Colonic mucosa (tissue), 4 donors: ENCODE data around the gene PRKCE. TPM values are rescaled to one million over a fixed set of nuclear protein-coding genes. Genes with fewer than 3 reads are reported as not detected.

Experiments
- DNase-seq: peaks from one replicate; pipeline ENCODE4 v3.0.0-alpha.2; 2020
- H3K27ac ChIP-seq: fragments of 200-600 bp; one replicate; pipeline ENCODE4 v1.8.0; 2021
- H3K27me3 ChIP-seq: fragments of 200-600 bp; one replicate; pipeline ENCODE4 v1.8.0; 2021
- H3K36me3 ChIP-seq: fragments of 200-600 bp; one replicate; pipeline ENCODE4 v1.8.0; 2021
- H3K4me1 ChIP-seq: fragments of 200-600 bp; one replicate; pipeline ENCODE4 v1.8.0; 2021; ENCODE audit warnings: mild to moderate bottlenecking
- H3K4me3 ChIP-seq: fragments of 200-600 bp; one replicate; pipeline ENCODE4 v1.8.0; 2021
- H3K9ac ChIP-seq, 2 donors: one replicate each; pipeline ENCODE4 v1.7.0; 2013; ENCODE audit warnings: control low read depth in 2 of 2, low read depth in 2 of 2, low read length in 2 of 2
- H3K9me3 ChIP-seq: fragments of 200-600 bp; one replicate; pipeline ENCODE4 v1.8.0; 2021
- CTCF ChIP-seq: fragments of 200-600 bp; IDR thresholded peaks from one replicate; pipeline ENCODE4 v1.8.0; 2022; ENCODE audit warnings: antibody characterized with exemption, mild to moderate bottlenecking
- intact Hi-C: fragments of 100-400 bp; cut with DNase I; formaldehyde crosslinking; loops from one replicate; pipeline ENCODE4 v1.14.1; 2022
- total RNA-seq, 2 donors: library from RNA; stranded (reverse); fragmentation: NEBNext Ultra II Directional in 1 of 2; extraction: Animal tissue kit (Norgen Biotek cat#: 25700) in 1 of 2; gene quantifications; one replicate each; pipeline ENCODE4 v1.2.1, GENCODE V29; 2021
- donor health status: healthy.
- donor health status: DM: no; HTN: no; CAD: no.
- donor health status: DM: no; HTN: no; CAD: no.

Gene PRKCE
- total RNA-seq, 2 donors from 2014 or later: 17.5 to 25.8 TPM

GRCh38 chr2:46165916-46166315, 514.4 kb downstream of the PRKCE start:
- no peaks in the 10 kb centered on the region for H3K36me3 ChIP-seq
- H3K27me3 ChIP-seq: no peaks in the 10 kb centered on the region
- no peak overlapping the region for H3K27ac ChIP-seq
- TF ChIP-seq CTCF: no peak
- no peak overlapping the region for H3K9ac ChIP-seq
- H3K9me3 ChIP-seq: no peaks in the 10 kb centered on the region
- intact Hi-C loops: no loop called here
- H3K4me3 ChIP-seq: no peak overlapping the region
- no peaks in the 10 kb centered on the region for H3K4me1 ChIP-seq
- DNase-seq: no peak

DNA sequence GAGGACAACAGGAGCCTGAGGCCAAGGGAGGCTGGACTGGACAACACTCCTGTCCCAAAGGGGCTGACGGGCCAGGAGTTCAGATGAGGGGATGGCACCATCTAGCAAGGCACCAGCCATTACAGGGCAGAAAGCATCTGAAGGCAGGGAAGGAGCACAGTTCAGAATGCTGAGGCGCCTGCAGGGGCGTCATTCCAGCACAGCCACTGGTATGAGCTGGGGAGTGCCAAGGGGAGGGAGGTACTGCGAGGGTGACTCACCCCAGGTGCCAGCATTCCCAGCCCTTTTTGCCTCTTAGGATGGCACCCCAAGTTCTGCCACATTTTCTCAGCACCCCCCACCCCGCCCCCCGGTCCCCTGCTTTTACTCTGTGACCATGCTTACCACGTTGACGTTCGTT, 515.9 kb downstream of the PRKCE start:
- Histone ChIP-seq H3K9me3 (no peaks in the 10 kb centered on the region), H3K27me3 (no peaks in the 10 kb centered on the region), H3K4me3 (no peak overlapping the region), H3K4me1 (no peaks in the 10 kb centered on the region), H3K36me3 (no peaks in the 10 kb centered on the region), H3K9ac (no peak overlapping the region), H3K27ac (no peak overlapping the region)
- TF ChIP-seq CTCF: no peak
- intact Hi-C loops: no loop called here
- DNase-seq: no peak

DNA sequence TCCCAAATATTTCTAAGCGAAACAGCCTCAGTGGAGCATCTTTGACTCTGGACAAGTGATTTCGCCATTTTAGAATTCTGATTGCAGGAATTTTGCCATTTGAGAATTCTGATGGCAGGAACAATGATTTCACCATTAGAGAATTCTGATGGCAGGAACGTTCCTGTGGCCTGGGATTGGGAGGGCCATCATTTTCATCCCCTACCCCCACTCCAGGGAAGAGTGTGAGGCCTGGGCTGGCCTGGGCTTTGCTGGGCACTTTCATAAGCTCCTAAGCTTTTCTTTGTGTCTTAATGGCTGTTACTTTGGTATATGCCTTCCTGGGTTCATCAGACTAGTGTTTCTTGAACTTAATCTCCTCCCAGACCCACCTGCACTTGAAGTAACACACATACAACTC, 516.4 kb downstream of the PRKCE start:
- no peak overlapping the region for H3K9ac ChIP-seq
- DNase-seq: no peak
- no peaks in the 10 kb centered on the region for H3K9me3 ChIP-seq
- no peak overlapping the region for H3K4me3 ChIP-seq
- H3K27ac ChIP-seq: no peak overlapping the region
- no peaks in the 10 kb centered on the region for H3K4me1 ChIP-seq
- TF ChIP-seq CTCF: no peak
- H3K36me3 ChIP-seq: no peaks in the 10 kb centered on the region
- no peaks in the 10 kb centered on the region for H3K27me3 ChIP-seq
- intact Hi-C loops: no loop called here

GRCh38 chr2:46169467-46169866, 518.0 kb downstream of the PRKCE start:
- Histone ChIP-seq H3K4me3 (no peak overlapping the region), H3K36me3 (no peaks in the 10 kb centered on the region), H3K27me3 (no peaks in the 10 kb centered on the region), H3K9me3 (no peaks in the 10 kb centered on the region), H3K9ac (no peak overlapping the region), H3K4me1 (no peaks in the 10 kb centered on the region), H3K27ac (no peak overlapping the region)
- no peak for DNase-seq
- intact Hi-C loops: no loop called here
- TF ChIP-seq CTCF: no peak

DNA sequence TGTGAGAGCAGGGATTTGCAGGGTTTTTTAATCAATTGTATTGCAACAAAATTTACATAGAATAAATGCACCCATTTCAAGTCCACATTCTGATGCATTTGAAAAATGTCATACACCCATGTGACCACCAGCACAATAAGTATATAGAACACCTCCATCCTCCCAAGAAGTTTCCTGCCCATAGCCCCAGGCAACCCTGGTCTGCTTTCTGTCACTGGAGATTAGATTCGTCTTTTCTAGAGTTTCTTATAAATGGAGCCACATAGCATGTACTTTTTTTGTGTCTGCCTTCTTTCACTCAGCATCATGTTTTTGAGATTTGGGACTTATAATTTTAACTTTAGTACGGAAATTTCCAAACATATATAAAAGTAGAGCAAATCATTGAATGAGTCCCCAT, 518.6 kb downstream of the PRKCE start:
- no peak overlapping the region for H3K9ac ChIP-seq
- no peaks in the 10 kb centered on the region for H3K36me3 ChIP-seq
- H3K4me1 ChIP-seq: no peaks in the 10 kb centered on the region
- intact Hi-C loops: no loop called here
- no peak overlapping the region for H3K4me3 ChIP-seq
- TF ChIP-seq CTCF: no peak
- no peak for DNase-seq
- H3K27ac ChIP-seq: no peak overlapping the region
- no peaks in the 10 kb centered on the region for H3K27me3 ChIP-seq
- no peaks in the 10 kb centered on the region for H3K9me3 ChIP-seq
